ENCODE results near the gene RBBP5. TPM values are rescaled to one million over a fixed set of nuclear protein-coding genes. Genes with fewer than 3 reads are reported as not detected.

Gene RBBP5
- total RNA-seq, 1 donor: 24.2 TPM

DNA sequence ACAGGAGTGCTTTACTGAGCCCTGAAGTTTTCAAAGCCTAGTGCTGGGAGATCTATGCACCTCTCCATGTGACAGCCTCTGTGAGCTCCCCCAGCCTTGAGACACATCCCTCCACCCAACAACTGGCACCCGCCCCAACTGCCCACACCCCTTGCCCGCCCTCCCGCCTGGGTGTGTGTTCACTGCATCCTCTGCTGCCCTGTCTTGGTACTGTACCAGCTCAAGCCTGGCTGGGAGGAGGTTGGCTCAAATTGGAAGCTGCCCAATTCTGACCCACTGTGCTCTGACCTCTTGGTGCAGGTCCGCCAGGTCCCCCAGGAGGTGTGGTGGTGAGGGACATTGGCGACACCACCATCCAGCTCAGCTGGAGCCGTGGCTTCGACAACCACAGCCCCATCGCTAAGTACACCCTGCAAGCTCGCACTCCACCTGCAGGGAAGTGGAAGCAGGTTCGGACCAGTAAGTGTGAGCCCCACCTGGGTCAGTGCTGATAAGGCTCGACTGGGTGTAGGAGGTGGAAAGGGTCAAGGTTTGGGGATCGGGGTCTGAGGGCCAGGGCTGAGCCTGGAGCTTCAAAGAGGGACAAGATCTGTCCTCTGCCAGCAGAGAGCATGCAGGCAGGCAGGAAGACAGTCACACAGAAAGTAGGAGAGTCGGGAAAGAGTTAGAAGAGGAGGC, 55.5 kb downstream of the RBBP5 start:
- DNase-seq (ENCODE audit: low read depth): peak; percentile 12
- H3K4me3 ChIP-seq (ENCODE audit: low read depth, low read length): no peak overlapping the region
- TF ChIP-seq, protein P1, sequence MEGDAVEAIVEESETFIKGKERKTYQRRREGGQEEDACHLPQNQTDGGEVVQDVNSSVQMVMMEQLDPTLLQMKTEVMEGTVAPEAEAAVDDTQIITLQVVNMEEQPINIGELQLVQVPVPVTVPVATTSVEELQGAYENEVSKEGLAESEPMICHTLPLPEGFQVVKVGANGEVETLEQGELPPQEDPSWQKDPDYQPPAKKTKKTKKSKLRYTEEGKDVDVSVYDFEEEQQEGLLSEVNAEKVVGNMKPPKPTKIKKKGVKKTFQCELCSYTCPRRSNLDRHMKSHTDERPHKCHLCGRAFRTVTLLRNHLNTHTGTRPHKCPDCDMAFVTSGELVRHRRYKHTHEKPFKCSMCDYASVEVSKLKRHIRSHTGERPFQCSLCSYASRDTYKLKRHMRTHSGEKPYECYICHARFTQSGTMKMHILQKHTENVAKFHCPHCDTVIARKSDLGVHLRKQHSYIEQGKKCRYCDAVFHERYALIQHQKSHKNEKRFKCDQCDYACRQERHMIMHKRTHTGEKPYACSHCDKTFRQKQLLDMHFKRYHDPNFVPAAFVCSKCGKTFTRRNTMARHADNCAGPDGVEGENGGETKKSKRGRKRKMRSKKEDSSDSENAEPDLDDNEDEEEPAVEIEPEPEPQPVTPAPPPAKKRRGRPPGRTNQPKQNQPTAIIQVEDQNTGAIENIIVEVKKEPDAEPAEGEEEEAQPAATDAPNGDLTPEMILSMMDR (IDR thresholded peaks at IDR 0.05; ENCODE audit: insufficient read depth, low read length): peak; percentile 37

DNA sequence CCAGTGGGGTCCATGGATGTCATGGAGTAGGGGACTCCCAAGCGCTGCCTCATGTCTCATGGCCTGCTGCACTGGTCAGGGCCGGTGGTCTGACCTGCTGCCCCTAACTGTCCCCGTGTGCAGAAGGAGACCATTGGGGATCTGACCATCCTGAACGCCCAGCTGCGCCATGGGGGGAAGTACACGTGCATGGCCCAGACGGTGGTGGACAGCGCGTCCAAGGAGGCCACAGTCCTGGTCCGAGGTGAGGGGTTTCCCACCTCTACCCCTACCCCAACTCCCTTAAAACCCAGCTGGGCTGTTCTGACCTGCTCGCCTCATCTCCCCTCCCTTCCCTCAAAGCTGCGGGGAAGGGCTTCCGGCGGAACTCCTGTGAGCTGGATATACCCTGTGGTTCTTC, 56.1 kb downstream of the RBBP5 start:
- TF ChIP-seq, protein P1 (IDR thresholded peaks at IDR 0.05; ENCODE audit: insufficient read depth, low read length): no peak
- DNase-seq (ENCODE audit: low read depth): no peak
- no peak overlapping the region for H3K4me3 ChIP-seq (ENCODE audit: low read depth, low read length)

DNA sequence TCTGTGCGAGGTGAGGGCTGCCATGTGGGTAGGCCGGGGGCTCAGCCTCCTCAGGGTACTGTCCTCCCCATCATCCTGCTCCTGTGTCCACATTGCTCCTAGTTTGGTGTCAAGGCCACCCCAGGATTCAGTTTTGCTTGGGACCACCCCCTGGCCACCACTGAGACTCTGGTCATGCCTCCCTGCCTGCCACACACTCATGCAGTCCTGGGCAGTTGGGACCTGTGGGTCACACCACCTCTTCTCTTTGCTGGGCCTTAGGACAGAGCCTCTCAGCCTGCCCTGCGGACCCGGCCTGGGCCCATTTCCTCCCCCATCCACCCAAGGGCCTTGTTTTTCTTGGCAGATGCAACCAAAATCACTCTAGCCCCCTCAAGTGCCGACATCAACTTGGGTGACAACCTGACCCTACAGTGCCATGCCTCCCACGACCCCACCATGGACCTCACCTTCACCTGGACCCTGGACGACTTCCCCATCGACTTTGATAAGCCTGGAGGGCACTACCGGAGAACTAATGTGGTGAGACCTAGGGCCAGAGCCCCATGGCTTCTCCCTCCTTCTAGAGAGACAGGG, 56.9 kb downstream of the RBBP5 start:
- DNase-seq (ENCODE audit: low read depth): no peak
- TF ChIP-seq, protein P1 (IDR thresholded peaks at IDR 0.05; ENCODE audit: insufficient read depth, low read length): no peak
- H3K4me3 ChIP-seq (ENCODE audit: low read depth, low read length): no peak overlapping the region

DNA sequence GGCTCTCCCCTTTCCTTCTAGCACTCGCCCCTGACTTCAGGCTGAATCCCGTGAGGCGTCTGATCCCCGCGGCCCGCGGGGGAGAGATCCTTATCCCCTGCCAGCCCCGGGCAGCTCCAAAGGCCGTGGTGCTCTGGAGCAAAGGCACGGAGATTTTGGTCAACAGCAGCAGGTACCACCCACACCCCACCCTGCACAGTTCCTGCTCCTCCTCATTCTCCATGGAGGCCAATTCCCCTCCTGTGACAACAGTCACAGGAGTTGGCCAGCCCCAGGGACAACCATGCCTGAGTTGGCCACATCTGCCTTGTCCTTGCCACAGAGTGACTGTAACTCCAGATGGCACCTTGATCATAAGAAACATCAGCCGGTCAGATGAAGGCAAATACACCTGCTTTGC, 57.5 kb downstream of the RBBP5 start:
- no peak overlapping the region for H3K4me3 ChIP-seq (ENCODE audit: low read depth, low read length)
- no peak for DNase-seq (ENCODE audit: low read depth)
- TF ChIP-seq, protein P1 (IDR thresholded peaks at IDR 0.05; ENCODE audit: insufficient read depth, low read length): no peak

DNA sequence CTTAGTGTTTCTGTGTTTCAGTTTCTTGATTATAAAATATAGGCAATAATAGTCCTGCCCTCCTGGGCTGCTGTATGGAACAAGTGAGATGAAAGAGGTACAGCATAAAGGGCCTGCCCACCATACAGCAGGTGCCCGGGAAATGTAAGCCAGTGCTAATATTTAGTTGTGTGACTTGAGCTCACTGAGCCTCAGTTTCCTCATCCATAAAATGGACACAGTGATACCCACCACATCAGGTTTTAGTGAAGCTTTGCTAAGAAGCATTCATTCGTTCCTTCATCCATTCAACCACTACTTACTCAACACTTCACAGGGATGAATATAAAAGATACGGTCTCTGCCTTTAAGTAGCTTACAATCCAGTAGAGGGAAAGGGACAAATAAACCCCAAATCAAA, 58.9 kb downstream of the RBBP5 start:
- no peak for DNase-seq (ENCODE audit: low read depth)
- TF ChIP-seq, protein P1 (IDR thresholded peaks at IDR 0.05; ENCODE audit: insufficient read depth, low read length): no peak
- no peak overlapping the region for H3K4me3 ChIP-seq (ENCODE audit: low read depth, low read length)

DNA sequence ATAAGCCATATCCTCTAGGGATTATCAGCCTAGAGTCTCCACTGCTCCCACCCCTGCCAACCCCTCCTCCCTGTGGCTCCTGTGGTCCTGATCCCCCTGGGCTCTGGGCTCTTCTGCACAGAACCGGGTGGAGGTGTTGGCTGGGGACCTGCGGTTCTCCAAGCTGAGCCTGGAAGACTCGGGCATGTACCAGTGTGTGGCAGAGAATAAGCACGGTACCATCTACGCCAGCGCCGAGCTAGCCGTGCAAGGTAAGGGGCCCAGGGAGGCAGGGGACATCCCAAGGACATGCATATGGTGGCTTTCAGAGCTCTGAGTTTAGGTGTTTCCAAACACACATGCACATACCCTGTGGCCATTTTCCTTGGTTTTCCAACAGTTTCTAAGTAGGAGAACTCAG, 59.5 kb downstream of the RBBP5 start:
- TF ChIP-seq, protein P1 (IDR thresholded peaks at IDR 0.05; ENCODE audit: insufficient read depth, low read length): no peak
- no peak overlapping the region for H3K4me3 ChIP-seq (ENCODE audit: low read depth, low read length)
- no peak for DNase-seq (ENCODE audit: low read depth)
